Lung (tissue), 12 donors: ENCODE results near the gene FGD5. TPM values are rescaled to one million over a fixed set of nuclear protein-coding genes. Genes with fewer than 3 reads are reported as not detected.

Source experiments
- ATAC-seq: fragments of 200-7000 bp; cut with Tn5 transposase; one replicate; pipeline ENCODE4 v1.9.1; 2020; ENCODE audit warnings: moderate number of reproducible peaks; ENCODE audit not compliant: insufficient read depth, low FRiP score
- DNase-seq, 3 donors: peaks; one replicate each; pipeline ENCODE4 v3.0.0-alpha.2; 2013 to 2017
- H3K27ac ChIP-seq, 2 donors: one replicate each; pipeline ENCODE4 v1.5.1; 2013; ENCODE audit warnings: mild to moderate bottlenecking in 2 of 2, moderate library complexity in 2 of 2, control low read depth in 1 of 2, inconsistent platforms in 1 of 2, low read depth in 1 of 2, low read length in 1 of 2
- H3K27me3 ChIP-seq, 3 donors: one replicate each; pipeline ENCODE4 v1.5.1; 2013; ENCODE audit warnings: low read length in 2 of 3; ENCODE audit not compliant: control insufficient read depth in 3 of 3, insufficient read depth in 3 of 3
- H3K36me3 ChIP-seq, 4 donors: one replicate each; pipeline ENCODE4 v1.5.1; 2013; ENCODE audit warnings: low read length in 4 of 4, mild to moderate bottlenecking in 1 of 4, moderate library complexity in 1 of 4; ENCODE audit not compliant: control insufficient read depth in 4 of 4, insufficient read depth in 4 of 4
- H3K4me1 ChIP-seq, 5 donors: one replicate each; pipeline ENCODE4 v1.5.1; 2013; ENCODE audit warnings: low read length in 5 of 5, mild to moderate bottlenecking in 2 of 5, moderate library complexity in 1 of 5; ENCODE audit not compliant: control insufficient read depth in 5 of 5, insufficient read depth in 5 of 5
- H3K4me3 ChIP-seq: one replicate; pipeline ENCODE4 v1.5.1; 2013; ENCODE audit warnings: mild to moderate bottlenecking, control low read depth, moderate library complexity
- H3K9ac ChIP-seq, 2 donors: one replicate each; pipeline ENCODE4 v1.5.1; 2013; ENCODE audit warnings: low read length in 2 of 2, control low read depth in 1 of 2; ENCODE audit not compliant: insufficient read depth in 1 of 2
- H3K9me3 ChIP-seq, 4 donors: one replicate each; pipeline ENCODE4 v1.5.1; 2013; ENCODE audit warnings: low read length in 3 of 4, mild to moderate bottlenecking in 1 of 4, moderate library complexity in 1 of 4; ENCODE audit not compliant: control insufficient read depth in 4 of 4, insufficient read depth in 3 of 4
- CTCF ChIP-seq: IDR thresholded peaks from 2 replicates; pipeline ENCODE4 v1.5.1; 2012; ENCODE audit warnings: mild to moderate bottlenecking; ENCODE audit errors: control extremely low read depth, extremely low read depth
- WGBS, 2 donors: extraction: QIAGEN DNeasy Blood & Tissue Kit; methylation state at CpG; one replicate each; pipeline ENCODE4 v1.1.7; 2013; 5-methylcytosine and 5-hydroxymethylcytosine counted together
- polyA plus RNA-seq, 2 donors: library from polyadenylated mRNA; stranded (reverse); fragments of 200-250 nt; gene quantifications; one replicate each; pipeline ENCODE4 v1.2.1, GENCODE V29; 2013
- total RNA-seq, 2 donors: library from RNA; depleted of rRNA in 1 of 2; stranded (reverse); fragments of >200 nt in 1 of 2; gene quantifications; one replicate each; pipeline ENCODE4 v1.2.1, GENCODE V29; 2014 to 2021
- donor health status: control.
- donor health status: control.
- donor health status: Bipolar disorder and iron deficiency.
- donor health status: healthy.
- donor health status: DM: yes; HTN: yes; CAD: no.

The FGD5 gene
- total and polyA plus RNA-seq, 4 donors = 14.6 to 58.5 (median 32.2) TPM

GRCh38 chr3:14891135-14892132, 72.7 kb downstream of the FGD5 start:
- no peak for TF ChIP-seq CTCF
- no peaks in the 10 kb centered on the region for H3K27me3 ChIP-seq
- H3K9me3 ChIP-seq = no peaks in the 10 kb centered on the region
- ATAC-seq (no peak), DNase-seq (no peak)
- no peak overlapping the region for H3K9ac ChIP-seq
- H3K4me1 ChIP-seq = peaks cover 0 to 5% (median 0%) of the 10 kb centered on the region in 5 donors
- H3K4me3 ChIP-seq = no peak overlapping the region
- H3K27ac ChIP-seq = peak overlapping the region in 1 of 2 donors; percentile 55
- 70 to 78% methylated on average over 12 of the region's 12 CpGs for WGBS, 2 donors
- peaks cover 0 to under 1% (median 0%) of the 10 kb centered on the region in 4 donors for H3K36me3 ChIP-seq

GRCh38 chr3:14892226-14892625, 73.5 kb downstream of the FGD5 start:
- DNase-seq (no peak), ATAC-seq (no peak)
- Histone ChIP-seq H3K36me3 (no peaks in the 10 kb centered on the region), H3K27ac (no peak overlapping the region), H3K9ac (no peak overlapping the region), H3K27me3 (no peaks in the 10 kb centered on the region), H3K4me3 (no peak overlapping the region), H3K4me1 (peaks cover 0 to 5% (median 0%) of the 10 kb centered on the region in 5 donors), H3K9me3 (no peaks in the 10 kb centered on the region)
- no peak for TF ChIP-seq CTCF
- 92 to 94% methylated on average over 11 of the region's 11 CpGs for WGBS, 2 donors

GRCh38 chr3:14894085-14894484, 75.3 kb downstream of the FGD5 start:
- peaks cover 0 to 4% (median 0%) of the 10 kb centered on the region in 5 donors for H3K4me1 ChIP-seq
- TF ChIP-seq CTCF = no peak
- no peaks in the 10 kb centered on the region for H3K27me3 ChIP-seq
- peaks cover 0 to 12% (median 6%) of the 10 kb centered on the region in 4 donors for H3K36me3 ChIP-seq
- no peak overlapping the region for H3K27ac ChIP-seq
- no peak for ATAC-seq
- H3K4me3 ChIP-seq = no peak overlapping the region
- 90 to 95% methylated on average over 2 of the region's 2 CpGs for WGBS, 2 donors
- no peak for DNase-seq
- no peak overlapping the region for H3K9ac ChIP-seq
- no peaks in the 10 kb centered on the region for H3K9me3 ChIP-seq
